Fibroblast of lung (primary cell): ENCODE measurements around the gene CCDC88C.

ENCODE experiments used
- CTCF ChIP-seq, 2 donors: IDR thresholded peaks in 1 of 2; conservative IDR thresholded peaks in 1 of 2; 1 replicate in 1 of 2; 2 replicates in 1 of 2; pipeline ENCODE4 v1.5.1; 2011 to 2012; ENCODE audit warnings: low read length in 2 of 2, control low read depth in 1 of 2, inconsistent platforms in 1 of 2, low read depth in 1 of 2, mild to moderate bottlenecking in 1 of 2
- EZH2 ChIP-seq: IDR thresholded peaks from 2 replicates; pipeline ENCODE4 v1.5.1; 2012; ENCODE audit warnings: low read length, control low read depth, mild to moderate bottlenecking; ENCODE audit errors: missing control alignments

GRCh38 chr14:91300283-91300895 lies 117.2 kb downstream of the CCDC88C start:
- TF ChIP-seq CTCF (conservative IDR thresholded peaks at IDR 0.05 in 1 of 2, IDR thresholded peaks at IDR 0.05 in 1 of 2; ENCODE audit: low read depth in 1 of 2, low read length in 2 of 2): no peak
- TF ChIP-seq EZH2: no peak
